ENCODE results near the gene UBE2I. TPM values are rescaled to one million over a fixed set of nuclear protein-coding genes. Genes with fewer than 3 reads are reported as not detected.

Gene UBE2I
- total RNA-seq, 1 experiment from 2014 or later = 261 TPM

- no peaks in the 10 kb centered on the region for H3K27me3 Mint-ChIP-seq (ENCODE audit: unreplicated experiment)
- no peak for TF ChIP-seq CTCF (IDR thresholded peaks at IDR 0.05; ENCODE audit: unreplicated experiment)
- H3K4me1 Mint-ChIP-seq (ENCODE audit: low read depth, unreplicated experiment) = peaks cover 15% of the 10 kb centered on the region
Observed at GRCh38 chr16:1315081-1316032, 5.9 kb downstream of the UBE2I start.

GRCh38 chr16:1316033-1316405 is 6.6 kb downstream of the UBE2I start:
- peaks cover 94% of the 10 kb centered on the region for H3K36me3 Mint-ChIP-seq (ENCODE audit: insufficient read depth, unreplicated experiment)
- H3K4me1 Mint-ChIP-seq (ENCODE audit: low read depth, unreplicated experiment) = peaks cover 9% of the 10 kb centered on the region
- TF ChIP-seq CTCF (IDR thresholded peaks at IDR 0.05; ENCODE audit: unreplicated experiment) = no peak
- CTCF ChIA-PET = no interaction called here
- intact Hi-C loops (cut with micrococcal nuclease; ENCODE audit: unreplicated experiment) = no loop called here
- DNase-seq = no peak
- no TSS peak for BruUV-seq (replicated peaks)
- H3K9me3 Mint-ChIP-seq (ENCODE audit: low read depth, unreplicated experiment) = no peaks in the 10 kb centered on the region
- no peaks in the 10 kb centered on the region for H3K27me3 Mint-ChIP-seq (ENCODE audit: unreplicated experiment)
- no peak overlapping the region for H3K4me3 Mint-ChIP-seq (ENCODE audit: low read depth, unreplicated experiment)
- no peak overlapping the region for H3K27ac Mint-ChIP-seq (ENCODE audit: unreplicated experiment)

More at GRCh38 chr16:1315081-1316032, 5.9 kb downstream of the UBE2I start:
- H3K36me3 Mint-ChIP-seq (ENCODE audit: insufficient read depth, unreplicated experiment) = peaks cover 94% of the 10 kb centered on the region
- no peak overlapping the region for H3K4me3 Mint-ChIP-seq (ENCODE audit: low read depth, unreplicated experiment)
- H3K9me3 Mint-ChIP-seq (ENCODE audit: low read depth, unreplicated experiment) = no peaks in the 10 kb centered on the region
- BruUV-seq (replicated peaks) = no TSS peak
- no peak for DNase-seq
- intact Hi-C loops (cut with micrococcal nuclease; ENCODE audit: unreplicated experiment) = no loop called here
- CTCF ChIA-PET = no interaction called here
- H3K27ac Mint-ChIP-seq (ENCODE audit: unreplicated experiment) = no peak overlapping the region

GRCh38 chr16:1317479-1318267 is 8.2 kb downstream of the UBE2I start:
- H3K4me1 Mint-ChIP-seq (ENCODE audit: low read depth, unreplicated experiment) = no peaks in the 10 kb centered on the region
- CTCF ChIA-PET = no interaction called here
- H3K4me3 Mint-ChIP-seq (ENCODE audit: low read depth, unreplicated experiment) = peak overlapping the region; percentile 39
- H3K9me3 Mint-ChIP-seq (ENCODE audit: low read depth, unreplicated experiment) = no peaks in the 10 kb centered on the region
- H3K27ac Mint-ChIP-seq (ENCODE audit: unreplicated experiment) = peak overlapping the region; percentile 63
- no peak for DNase-seq
- H3K36me3 Mint-ChIP-seq (ENCODE audit: insufficient read depth, unreplicated experiment) = peaks cover 92% of the 10 kb centered on the region
- intact Hi-C loops (cut with micrococcal nuclease; ENCODE audit: unreplicated experiment) = no loop called here
- H3K27me3 Mint-ChIP-seq (ENCODE audit: unreplicated experiment) = no peaks in the 10 kb centered on the region
- no TSS peak for BruUV-seq (replicated peaks)
- no peak for TF ChIP-seq CTCF (IDR thresholded peaks at IDR 0.05; ENCODE audit: unreplicated experiment)

GRCh38 chr16:1318268-1318545 is 8.8 kb downstream of the UBE2I start:
- TF ChIP-seq CTCF (IDR thresholded peaks at IDR 0.05; ENCODE audit: unreplicated experiment) = no peak
- peak overlapping the region; percentile 39 for H3K4me3 Mint-ChIP-seq (ENCODE audit: low read depth, unreplicated experiment)
- peaks cover 92% of the 10 kb centered on the region for H3K36me3 Mint-ChIP-seq (ENCODE audit: insufficient read depth, unreplicated experiment)
- CTCF ChIA-PET = no interaction called here
- no peak for DNase-seq
- H3K27me3 Mint-ChIP-seq (ENCODE audit: unreplicated experiment) = no peaks in the 10 kb centered on the region
- peak overlapping the region; percentile 63 for H3K27ac Mint-ChIP-seq (ENCODE audit: unreplicated experiment)
- no TSS peak for BruUV-seq (replicated peaks)
- no peaks in the 10 kb centered on the region for H3K9me3 Mint-ChIP-seq (ENCODE audit: low read depth, unreplicated experiment)
- H3K4me1 Mint-ChIP-seq (ENCODE audit: low read depth, unreplicated experiment) = no peaks in the 10 kb centered on the region
- intact Hi-C loops (cut with micrococcal nuclease; ENCODE audit: unreplicated experiment) = no loop called here

Measured in Calu3 (cell line).